ENCODE data around the gene THOP1.
"Not testable (repeated sequence)": the region's sequence is repeated elsewhere in the genome, so short reads cannot be mapped to it uniquely, and the experiment has no call there.

Gene THOP1

DNA sequence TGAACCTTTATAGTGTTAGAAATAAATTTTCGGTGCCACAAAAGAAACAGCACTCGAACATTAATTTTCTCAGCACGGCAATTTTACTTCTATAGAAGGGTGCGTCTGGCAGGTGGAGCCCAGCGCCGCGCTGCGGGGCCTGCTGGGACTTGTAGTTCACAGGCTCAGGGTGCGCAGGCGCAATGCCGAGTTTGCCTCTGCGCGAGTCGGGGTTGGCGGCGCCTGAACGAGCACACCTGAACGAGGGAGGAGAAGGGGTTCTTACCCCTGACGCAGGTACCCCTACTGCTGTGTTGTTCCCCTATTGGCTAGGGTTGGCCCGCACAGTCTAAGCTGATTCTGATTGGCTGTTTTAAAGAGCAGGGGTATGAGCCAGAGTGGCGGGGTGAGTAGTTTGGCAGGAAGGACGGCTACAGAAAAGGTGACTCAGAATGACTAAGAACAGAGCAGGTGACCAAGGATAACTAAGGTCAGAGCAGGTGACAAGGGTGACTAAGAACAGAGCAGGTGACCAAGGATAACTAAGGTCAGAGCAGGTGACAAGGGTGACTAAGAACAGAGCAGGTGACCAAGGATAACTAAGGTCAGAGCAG lies 32.0 kb downstream of the THOP1 start:
- DNase-seq (ENCODE audit: low read depth): not testable (repeated sequence)

DNA sequence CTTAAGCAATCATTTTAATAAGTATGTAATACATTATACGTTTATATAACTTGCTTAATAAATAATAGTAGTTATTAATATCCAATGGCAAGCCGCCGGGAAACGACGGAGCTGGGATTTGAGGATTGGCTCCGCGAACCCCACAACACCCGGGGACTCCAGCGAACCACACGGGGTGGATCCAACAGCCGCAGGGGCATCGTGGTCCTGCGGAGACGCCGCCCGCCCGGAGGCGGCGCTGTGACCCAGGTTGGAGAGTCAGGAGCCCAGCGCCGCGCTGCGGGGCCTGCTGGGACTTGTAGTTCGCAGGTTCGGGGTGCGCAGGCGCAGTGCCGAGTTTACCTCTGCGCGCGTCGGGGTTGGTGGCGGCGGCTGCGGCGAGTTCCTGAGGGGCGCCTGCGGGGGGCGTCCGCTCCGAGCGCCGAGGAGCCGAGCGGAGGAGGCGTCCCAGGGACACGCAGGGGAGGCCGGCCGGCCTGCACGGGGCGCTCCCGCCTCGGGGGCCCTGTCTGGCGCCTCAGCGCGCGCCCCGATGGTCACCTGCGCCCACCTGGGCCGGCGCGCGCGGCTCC lies 34.3 kb downstream of the THOP1 start, which contains the start of gene ZNF554:
Gene ZNF554 (plus strand): TSS at position 329 of the 572 bp plus-strand sequence. CDS start 204 bp downstream, at position 533.
- peak; percentile 86 for DNase-seq (ENCODE audit: low read depth)

DNA sequence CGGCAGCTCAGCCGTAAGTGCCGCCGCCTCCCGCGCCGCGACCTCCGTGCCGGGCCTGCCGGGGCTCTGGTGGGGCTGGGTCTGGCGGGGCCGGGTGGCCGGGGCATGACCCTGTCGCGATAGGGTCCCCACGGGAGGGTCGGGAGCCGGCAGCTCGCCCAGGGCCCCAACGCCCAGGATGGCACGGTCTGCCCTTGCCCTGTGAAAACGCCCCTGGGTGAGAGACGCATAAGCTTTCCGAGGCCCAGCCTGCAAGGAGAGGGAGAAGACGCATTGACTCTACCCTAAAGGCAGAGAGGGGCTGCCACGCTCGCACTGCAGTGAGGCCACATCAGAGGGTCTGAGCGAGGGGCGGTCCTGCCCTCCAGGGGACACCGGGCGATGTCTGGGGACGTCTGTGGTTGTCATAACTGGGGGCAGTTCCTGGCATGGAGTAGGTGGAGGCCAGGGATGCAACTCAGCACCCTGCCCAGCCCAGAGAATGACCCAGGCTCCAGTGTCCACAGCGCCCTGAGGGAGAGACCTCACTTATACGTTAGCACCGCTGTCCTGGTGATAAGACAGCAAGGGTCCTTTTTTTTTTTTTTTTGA lies 34.9 kb downstream of the THOP1 start:
- no peak for DNase-seq (ENCODE audit: low read depth)

DNA sequence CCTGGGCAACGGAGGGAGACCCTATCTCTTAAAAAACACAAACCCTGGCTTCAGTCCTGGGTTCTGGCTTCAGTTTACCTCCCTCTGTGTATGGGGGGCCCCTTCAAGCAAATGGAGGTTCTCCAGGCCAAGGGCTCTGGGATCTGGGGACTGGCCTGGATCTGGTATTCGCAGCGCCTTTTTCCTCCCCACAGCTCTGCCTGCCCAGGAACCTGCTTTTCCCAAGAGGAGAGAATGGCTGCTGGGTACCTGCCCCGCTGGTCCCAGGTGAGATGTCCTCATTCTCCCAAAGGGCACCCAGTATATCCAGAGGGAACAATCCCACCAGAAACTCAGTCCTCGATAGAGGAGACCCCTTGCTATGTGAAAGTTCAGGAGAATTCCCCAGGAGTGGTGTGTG lies 37.5 kb downstream of the THOP1 start:
- DNase-seq (ENCODE audit: low read depth): no peak

DNA sequence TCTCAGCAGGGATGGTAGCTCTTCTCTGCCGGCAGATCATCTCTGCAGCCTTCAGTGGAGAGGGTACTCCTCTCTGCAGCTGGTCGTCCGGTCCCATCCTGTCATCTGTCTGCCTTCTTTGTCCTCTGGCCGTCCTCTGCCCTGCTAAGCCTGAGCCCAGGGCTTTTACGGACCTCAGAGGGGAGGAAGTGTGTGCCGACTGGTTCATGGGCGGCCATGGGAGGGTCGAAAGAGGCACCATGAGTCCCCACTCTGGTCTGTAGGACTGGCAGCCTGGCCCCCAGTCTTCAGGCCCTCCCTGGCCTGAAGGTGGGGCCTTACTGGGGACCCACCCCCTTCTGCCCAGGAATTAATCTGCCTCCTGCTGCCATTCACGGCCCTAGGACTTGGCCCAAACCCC lies 38.3 kb downstream of the THOP1 start:
- DNase-seq (ENCODE audit: low read depth): no peak

DNA sequence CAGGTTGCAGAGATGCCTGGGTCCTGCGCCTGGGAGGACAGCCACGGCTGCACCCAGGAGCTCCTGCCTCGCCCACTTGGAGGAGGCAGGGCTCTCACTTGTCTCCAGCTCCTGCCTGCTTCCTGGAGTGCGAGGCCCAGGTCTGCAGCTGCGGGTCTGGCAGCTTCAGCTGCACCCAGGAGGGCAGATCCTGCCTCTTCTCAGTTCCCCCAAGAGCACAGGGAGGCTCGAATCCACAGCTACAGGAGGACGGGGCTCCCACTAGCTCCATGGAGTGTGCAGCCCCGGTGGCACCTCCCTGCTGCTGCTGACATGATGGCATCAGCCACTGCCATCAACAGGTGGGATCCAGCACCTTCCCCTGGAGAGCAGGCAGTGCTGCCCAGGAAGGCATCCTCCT lies 38.8 kb downstream of the THOP1 start:
- no peak for DNase-seq (ENCODE audit: low read depth)

DNA sequence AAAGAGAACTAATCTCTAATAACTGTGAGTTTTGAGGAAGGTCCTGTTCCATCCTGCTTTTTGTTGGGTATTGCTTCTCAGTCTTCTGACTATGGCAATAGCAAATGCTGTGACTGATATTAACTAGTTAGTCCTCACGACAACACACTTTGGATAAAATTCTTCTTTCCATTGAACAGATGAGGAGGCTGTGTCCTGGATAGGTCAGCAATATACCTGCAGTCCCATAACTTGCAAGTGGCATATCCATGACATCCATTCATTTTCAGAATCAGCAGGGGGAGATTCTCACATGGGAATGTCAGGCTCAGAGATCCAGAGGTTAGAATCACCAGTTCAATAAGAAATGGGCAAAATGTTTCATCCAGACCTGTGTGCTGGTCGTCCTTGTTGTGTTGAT lies 41.7 kb downstream of the THOP1 start:
- no peak for DNase-seq (ENCODE audit: low read depth)

DNA sequence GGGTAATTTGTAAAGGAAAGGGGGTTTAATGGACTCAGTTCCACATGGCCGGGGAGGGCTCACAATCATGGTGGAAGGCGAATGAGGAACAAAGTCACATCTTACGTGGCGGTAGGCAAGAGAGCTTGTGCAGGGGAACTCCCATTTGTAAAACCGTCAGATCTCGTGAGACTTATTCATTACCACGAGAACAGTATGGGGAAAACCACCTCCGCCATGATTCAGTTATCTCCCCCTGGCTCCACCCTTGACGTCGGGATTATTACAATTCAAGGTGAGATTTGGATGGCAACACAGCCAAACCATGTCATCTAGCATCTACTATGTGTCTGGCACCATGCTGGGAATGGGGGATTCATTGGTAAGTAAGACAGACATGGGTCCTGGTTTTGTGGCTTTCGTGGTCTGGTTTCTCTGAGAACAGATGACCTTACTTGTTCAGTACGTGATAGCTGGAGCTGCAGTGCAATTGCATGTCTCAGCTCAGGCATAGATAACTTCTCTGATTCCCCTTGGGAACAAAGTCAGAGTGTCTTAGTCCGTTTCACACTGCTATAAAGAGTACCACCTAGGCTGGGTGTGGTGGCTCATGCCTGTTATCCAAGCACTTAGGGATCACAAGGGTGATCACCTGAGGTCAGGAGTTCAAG lies 42.7 kb downstream of the THOP1 start:
- no peak for DNase-seq (ENCODE audit: low read depth)

GRCh38 chr19:2834294-2834871 lies 49.1 kb downstream of the THOP1 start:
- DNase-seq (ENCODE audit: low read depth): no peak

- DNase-seq (ENCODE audit: low read depth): no peak
These were observed 52.1 kb downstream of the THOP1 start for GRCh38 chr19:2837430-2837829.

- DNase-seq (ENCODE audit: low read depth): peak; percentile 98
These were observed 55.8 kb downstream of the THOP1 start, which contains the start of gene ZNF555 for GRCh38 chr19:2840794-2841791. Gene ZNF555 (plus strand): TSS chr19:2841475. CDS start chr19:2841573, 98 bp downstream.

- DNase-seq (ENCODE audit: low read depth): no peak
These were observed 56.7 kb downstream of the THOP1 start for GRCh38 chr19:2841855-2842574.

GRCh38 chr19:2845107-2845506 lies 59.8 kb downstream of the THOP1 start:
- no peak for DNase-seq (ENCODE audit: low read depth)

DNA sequence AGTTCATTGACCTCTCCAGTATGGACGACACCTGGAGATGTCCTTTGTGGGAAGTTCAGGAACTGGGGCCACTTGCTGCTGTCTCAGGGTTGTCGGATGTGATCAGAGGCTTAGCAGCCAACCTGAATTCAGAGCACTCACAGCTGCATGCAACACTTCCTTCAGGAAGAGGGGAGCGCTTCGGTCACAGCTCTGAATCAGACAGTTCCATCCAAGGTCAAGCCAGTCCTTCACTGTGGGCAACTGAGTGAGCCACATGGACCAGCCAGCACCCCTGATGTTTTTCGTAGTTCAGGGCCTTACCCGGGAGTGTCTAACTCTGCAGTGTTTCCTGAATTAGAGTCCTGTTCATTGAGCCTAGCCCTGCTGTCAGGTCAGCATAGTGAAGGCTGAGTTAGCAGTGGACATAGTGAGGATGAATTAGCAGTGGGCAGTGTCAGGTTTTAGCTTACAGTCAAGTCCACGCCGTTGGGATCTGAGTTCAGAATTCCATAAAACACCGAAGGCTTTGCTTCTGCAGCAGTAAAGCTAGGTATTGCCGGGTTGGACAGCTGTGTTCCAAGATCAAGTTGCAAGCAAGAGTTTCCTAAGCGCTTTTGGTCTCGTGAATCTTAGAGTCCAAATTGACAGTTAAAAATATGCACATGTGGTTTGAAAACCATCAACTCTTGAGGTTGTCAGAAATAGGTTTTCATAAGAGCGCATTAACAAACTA lies 61.0 kb downstream of the THOP1 start:
- DNase-seq (ENCODE audit: low read depth): no peak

- no peak for DNase-seq (ENCODE audit: low read depth)
These were observed 62.2 kb downstream of the THOP1 start for GRCh38 chr19:2847507-2847906.

DNA sequence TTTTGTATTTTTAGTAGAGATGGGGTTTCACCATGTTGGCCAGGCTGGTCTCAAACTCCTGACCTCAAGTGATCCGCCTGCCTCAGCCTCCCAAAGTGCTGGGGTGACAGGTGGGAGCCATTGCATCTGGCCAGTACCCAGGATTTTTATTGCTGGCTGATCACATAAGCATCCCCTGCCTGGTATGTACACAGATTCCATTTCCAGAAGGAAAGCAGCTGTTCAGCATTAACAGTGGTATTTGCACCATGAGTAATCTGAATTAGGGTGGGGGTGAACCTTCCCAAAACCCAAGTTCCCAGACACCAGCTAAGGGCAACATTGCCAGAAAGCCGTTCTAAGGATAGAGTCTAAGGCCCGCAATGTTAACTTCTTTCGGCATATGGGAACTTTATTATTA lies 63.3 kb downstream of the THOP1 start:
- DNase-seq (ENCODE audit: low read depth): no peak

GRCh38 chr19:2850256-2850925 lies 65.1 kb downstream of the THOP1 start:
- DNase-seq (ENCODE audit: low read depth): no peak

DNA sequence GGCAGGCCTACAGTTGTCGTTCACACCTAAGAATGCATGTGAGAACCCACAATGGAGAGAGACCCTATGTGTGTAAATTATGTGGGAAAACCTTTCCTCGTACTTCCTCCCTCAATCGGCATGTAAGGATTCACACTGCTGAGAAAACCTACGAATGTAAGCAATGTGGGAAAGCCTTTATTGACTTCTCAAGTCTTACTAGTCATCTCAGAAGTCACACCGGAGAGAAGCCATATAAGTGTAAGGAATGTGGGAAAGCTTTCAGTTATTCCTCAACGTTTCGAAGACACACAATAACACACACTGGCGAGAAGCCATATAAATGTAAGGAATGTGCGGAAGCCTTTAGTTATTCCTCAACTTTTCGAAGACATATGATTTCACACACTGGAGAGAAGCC lies 67.3 kb downstream of the THOP1 start:
- no peak for DNase-seq (ENCODE audit: low read depth)

GRCh38 chr19:2853015-2853606 lies 67.8 kb downstream of the THOP1 start:
- no peak for DNase-seq (ENCODE audit: low read depth)
